ENCODE measurements around the gene KCNG1.

DNA sequence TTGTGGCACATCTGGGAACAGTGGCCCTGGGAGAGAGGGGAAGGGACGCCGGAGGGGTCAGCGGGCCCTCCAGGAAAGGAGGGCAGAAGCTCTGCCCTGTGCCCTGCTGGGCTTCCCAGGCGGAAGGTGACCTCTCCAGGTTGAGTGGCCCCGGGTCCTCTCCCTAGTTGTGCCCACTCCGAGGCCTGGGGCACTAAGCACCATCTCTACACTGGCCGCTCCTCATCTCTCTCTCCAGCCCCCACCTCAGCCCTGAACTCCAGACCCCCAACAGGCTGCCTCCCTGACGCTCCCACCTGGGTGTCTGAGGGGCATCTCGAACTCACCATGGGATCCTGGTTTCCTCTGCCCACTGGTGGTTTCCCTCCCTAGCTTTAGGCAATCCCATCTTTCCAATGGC is 18.1 kb downstream of the KCNG1 start:
- TF ChIP-seq, protein P1, sequence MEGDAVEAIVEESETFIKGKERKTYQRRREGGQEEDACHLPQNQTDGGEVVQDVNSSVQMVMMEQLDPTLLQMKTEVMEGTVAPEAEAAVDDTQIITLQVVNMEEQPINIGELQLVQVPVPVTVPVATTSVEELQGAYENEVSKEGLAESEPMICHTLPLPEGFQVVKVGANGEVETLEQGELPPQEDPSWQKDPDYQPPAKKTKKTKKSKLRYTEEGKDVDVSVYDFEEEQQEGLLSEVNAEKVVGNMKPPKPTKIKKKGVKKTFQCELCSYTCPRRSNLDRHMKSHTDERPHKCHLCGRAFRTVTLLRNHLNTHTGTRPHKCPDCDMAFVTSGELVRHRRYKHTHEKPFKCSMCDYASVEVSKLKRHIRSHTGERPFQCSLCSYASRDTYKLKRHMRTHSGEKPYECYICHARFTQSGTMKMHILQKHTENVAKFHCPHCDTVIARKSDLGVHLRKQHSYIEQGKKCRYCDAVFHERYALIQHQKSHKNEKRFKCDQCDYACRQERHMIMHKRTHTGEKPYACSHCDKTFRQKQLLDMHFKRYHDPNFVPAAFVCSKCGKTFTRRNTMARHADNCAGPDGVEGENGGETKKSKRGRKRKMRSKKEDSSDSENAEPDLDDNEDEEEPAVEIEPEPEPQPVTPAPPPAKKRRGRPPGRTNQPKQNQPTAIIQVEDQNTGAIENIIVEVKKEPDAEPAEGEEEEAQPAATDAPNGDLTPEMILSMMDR (conservative IDR thresholded peaks at IDR 0.05; ENCODE audit: low read depth, low read length): no peak
- TF ChIP-seq CEBPB (IDR thresholded peaks at IDR 0.05; ENCODE audit: low read depth, low read length): no peak

Data from IMR-90 (cell line).